ENCODE results near the gene RYR2.
"Not testable (repeated sequence)": the region's sequence is repeated elsewhere in the genome, so short reads cannot be mapped to it uniquely, and the experiment has no call there.

The RYR2 gene

GRCh38 chr1:237269938-237270337 lies 228.0 kb downstream of the RYR2 start:
- no peak for DNase-seq

- no peak for DNase-seq
Observed at GRCh38 chr1:237270353-237270752, 228.4 kb downstream of the RYR2 start.

GRCh38 chr1:237277994-237278393 lies 236.0 kb downstream of the RYR2 start:
- DNase-seq, result not testable (repeated sequence)

GRCh38 chr1:237279629-237280028 lies 237.6 kb downstream of the RYR2 start:
- DNase-seq, result no peak

GRCh38 chr1:237281481-237281880 lies 239.5 kb downstream of the RYR2 start:
- no peak for DNase-seq

GRCh38 chr1:237282208-237282783 lies 240.3 kb downstream of the RYR2 start:
- DNase-seq, result no peak

- DNase-seq, result no peak
Observed at GRCh38 chr1:237287876-237288521, 246.0 kb downstream of the RYR2 start.

GRCh38 chr1:237293804-237294203 lies 251.8 kb downstream of the RYR2 start:
- DNase-seq, result no peak

- DNase-seq, result no peak
Observed at GRCh38 chr1:237296861-237297260, 254.9 kb downstream of the RYR2 start.

GRCh38 chr1:237300642-237301041 lies 258.7 kb downstream of the RYR2 start:
- no peak for DNase-seq

- DNase-seq, result no peak
Observed at GRCh38 chr1:237303929-237304328, 261.9 kb downstream of the RYR2 start.

- no peak for DNase-seq
Observed at GRCh38 chr1:237306726-237307125, 264.7 kb downstream of the RYR2 start.

- DNase-seq, result no peak
Observed at GRCh38 chr1:237309595-237310118, 267.7 kb downstream of the RYR2 start.

GRCh38 chr1:237316352-237316751 lies 274.4 kb downstream of the RYR2 start:
- no peak for DNase-seq

- no peak for DNase-seq
Observed at GRCh38 chr1:237318748-237319147, 276.8 kb downstream of the RYR2 start.

- DNase-seq, result no peak
Observed at GRCh38 chr1:237320890-237321289, 278.9 kb downstream of the RYR2 start.

- DNase-seq, result no peak
Observed at GRCh38 chr1:237324226-237324625, 282.2 kb downstream of the RYR2 start.

GRCh38 chr1:237327061-237327460 lies 285.1 kb downstream of the RYR2 start:
- no peak for DNase-seq

GRCh38 chr1:237340892-237341291 lies 298.9 kb downstream of the RYR2 start:
- no peak for DNase-seq

GRCh38 chr1:237341391-237341790 lies 299.4 kb downstream of the RYR2 start:
- no peak for DNase-seq

- DNase-seq, result no peak
Observed at GRCh38 chr1:237342730-237343129, 300.7 kb downstream of the RYR2 start.

GRCh38 chr1:237352747-237353146 lies 310.8 kb downstream of the RYR2 start:
- no peak for DNase-seq

- DNase-seq, result no peak
Observed at GRCh38 chr1:237353918-237354317, 311.9 kb downstream of the RYR2 start.

- DNase-seq, result no peak
Observed at GRCh38 chr1:237355022-237355421, 313.0 kb downstream of the RYR2 start.

- DNase-seq, result no peak
Observed at GRCh38 chr1:237358555-237358954, 316.6 kb downstream of the RYR2 start.

Data from suppressor macrophage (primary cell).